Limb (tissue), 2 donors: ENCODE data around the gene CCL17.

ENCODE experiments used
- DNase-seq, 2 donors: peaks; one replicate each; pipeline ENCODE4 v3.0.0-alpha.2; 2016; ENCODE audit errors: extremely low spot score in 2 of 2

The CCL17 gene

DNA sequence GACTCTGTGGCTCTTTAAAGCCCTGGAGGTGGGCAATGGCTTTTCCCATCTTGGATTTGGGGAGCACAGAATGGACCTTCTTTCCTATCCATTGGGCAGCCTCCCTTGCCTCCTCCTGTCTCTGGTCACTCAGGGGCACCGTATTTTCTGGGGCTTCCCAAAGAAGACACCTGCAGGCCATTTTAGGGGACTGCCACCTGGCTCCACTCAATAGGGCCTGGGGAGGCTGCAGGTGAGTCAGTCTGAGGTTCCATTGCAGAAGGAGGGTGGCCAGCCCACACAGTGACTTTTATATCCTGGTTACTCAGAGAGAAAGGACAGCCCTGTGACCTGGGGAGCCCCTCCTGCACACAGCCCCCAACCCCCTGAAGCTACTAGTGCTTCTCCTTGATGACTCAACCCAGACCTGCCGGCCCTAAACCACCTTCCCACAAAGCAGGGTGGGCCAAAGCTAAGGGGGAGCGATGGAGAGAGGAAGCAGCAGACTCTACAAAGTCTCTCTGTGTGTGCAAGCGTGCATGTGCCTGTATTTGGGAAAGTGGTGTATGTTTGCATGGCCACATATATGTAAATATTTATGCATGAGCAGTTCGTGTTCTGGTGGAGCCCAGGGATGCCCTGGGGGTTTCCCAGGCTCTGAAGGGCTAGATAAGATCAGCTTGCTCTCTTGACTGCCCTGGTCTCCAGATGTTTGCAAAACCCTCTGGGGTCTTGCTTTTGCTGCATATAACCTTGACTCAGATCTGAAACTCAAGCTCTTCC is 27.3 kb upstream of the CCL17 start:
- no peak for DNase-seq

DNA sequence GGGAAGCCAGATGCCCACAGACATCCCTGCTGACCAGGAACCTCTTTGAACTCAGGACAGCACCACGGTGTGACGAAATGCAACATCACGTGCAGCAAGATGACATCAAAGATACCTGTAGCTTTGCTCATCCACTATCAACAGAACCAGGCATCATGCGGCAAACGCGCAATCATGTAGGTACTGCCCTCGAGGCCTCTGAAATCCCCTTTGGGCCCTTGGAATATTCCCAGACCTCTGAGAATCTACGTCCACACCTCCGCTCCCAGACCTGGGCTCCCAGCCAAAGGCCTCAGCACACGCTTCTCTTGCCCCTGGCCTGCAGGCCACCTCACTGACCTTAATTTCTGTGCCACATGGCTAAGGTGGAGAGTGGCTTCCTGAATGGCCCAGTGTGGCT is 25.0 kb upstream of the CCL17 start:
- no peak for DNase-seq

DNA sequence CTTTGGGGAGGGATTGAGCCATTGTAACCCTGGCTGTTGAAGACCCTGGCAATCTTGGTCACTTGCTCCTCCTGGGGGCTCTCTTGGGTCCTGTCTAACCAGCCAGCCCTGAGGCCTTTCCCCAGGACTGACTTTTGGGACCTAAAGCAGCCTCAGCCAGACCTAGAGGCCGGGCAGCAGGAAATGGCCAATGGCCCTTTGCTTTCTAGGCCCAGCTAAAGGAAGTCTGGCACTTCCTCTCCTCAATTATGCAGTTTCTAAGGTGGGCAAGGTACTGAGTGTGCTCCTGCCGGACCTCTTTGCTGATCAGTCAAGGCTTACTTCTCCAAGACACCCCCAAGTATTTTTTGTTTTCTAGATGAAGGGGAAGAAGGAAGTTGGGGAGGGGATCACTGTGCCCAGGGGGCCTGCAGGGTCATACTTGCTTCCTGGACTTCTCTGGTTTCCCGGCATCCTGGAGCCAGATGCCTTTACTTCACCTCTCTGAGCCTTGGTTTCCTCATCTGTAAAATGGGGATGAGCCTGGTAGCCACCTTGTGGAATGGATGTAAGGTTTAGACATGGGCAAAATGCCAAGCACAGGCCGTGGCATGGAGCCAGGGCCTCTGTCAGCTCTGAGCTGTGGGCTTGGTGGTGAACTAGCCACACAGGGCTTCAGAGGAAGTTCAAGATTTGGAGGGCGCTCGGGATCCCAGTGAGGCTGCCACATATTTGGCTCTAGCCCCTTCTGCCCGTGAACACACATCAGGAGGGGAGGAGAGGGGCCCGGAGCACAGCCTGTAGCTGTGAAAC is 23.7 kb upstream of the CCL17 start:
- no peak for DNase-seq

DNA sequence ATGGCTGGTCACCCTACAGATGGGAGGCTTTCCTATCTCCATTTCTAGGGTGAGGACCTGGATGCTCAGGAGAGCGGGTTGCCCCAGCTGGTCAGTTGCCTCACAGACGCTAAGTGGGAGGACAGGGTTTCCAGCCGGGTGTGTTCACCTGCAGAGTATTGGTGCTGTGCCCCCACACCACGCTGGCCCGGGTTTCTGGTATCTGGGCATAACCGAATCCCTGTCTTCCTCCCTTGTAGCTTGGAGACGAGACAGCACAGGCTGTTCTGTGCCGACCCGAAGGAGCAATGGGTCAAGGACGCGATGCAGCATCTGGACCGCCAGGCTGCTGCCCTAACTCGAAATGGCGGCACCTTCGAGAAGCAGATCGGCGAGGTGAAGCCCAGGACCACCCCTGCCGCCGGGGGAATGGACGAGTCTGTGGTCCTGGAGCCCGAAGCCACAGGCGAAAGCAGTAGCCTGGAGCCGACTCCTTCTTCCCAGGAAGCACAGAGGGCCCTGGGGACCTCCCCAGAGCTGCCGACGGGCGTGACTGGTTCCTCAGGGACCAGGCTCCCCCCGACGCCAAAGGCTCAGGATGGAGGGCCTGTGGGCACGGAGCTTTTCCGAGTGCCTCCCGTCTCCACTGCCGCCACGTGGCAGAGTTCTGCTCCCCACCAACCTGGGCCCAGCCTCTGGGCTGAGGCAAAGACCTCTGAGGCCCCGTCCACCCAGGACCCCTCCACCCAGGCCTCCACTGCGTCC is 22.6 kb upstream of the CCL17 start:
- no peak for DNase-seq

DNA sequence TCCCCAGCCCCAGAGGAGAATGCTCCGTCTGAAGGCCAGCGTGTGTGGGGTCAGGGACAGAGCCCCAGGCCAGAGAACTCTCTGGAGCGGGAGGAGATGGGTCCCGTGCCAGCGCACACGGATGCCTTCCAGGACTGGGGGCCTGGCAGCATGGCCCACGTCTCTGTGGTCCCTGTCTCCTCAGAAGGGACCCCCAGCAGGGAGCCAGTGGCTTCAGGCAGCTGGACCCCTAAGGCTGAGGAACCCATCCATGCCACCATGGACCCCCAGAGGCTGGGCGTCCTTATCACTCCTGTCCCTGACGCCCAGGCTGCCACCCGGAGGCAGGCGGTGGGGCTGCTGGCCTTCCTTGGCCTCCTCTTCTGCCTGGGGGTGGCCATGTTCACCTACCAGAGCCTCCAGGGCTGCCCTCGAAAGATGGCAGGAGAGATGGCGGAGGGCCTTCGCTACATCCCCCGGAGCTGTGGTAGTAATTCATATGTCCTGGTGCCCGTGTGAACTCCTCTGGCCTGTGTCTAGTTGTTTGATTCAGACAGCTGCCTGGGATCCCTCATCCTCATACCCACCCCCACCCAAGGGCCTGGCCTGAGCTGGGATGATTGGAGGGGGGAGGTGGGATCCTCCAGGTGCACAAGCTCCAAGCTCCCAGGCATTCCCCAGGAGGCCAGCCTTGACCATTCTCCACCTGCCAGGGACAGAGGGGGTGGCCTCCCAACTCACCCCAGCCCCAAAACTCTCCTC is 21.9 kb upstream of the CCL17 start:
- DNase-seq: no peak

DNA sequence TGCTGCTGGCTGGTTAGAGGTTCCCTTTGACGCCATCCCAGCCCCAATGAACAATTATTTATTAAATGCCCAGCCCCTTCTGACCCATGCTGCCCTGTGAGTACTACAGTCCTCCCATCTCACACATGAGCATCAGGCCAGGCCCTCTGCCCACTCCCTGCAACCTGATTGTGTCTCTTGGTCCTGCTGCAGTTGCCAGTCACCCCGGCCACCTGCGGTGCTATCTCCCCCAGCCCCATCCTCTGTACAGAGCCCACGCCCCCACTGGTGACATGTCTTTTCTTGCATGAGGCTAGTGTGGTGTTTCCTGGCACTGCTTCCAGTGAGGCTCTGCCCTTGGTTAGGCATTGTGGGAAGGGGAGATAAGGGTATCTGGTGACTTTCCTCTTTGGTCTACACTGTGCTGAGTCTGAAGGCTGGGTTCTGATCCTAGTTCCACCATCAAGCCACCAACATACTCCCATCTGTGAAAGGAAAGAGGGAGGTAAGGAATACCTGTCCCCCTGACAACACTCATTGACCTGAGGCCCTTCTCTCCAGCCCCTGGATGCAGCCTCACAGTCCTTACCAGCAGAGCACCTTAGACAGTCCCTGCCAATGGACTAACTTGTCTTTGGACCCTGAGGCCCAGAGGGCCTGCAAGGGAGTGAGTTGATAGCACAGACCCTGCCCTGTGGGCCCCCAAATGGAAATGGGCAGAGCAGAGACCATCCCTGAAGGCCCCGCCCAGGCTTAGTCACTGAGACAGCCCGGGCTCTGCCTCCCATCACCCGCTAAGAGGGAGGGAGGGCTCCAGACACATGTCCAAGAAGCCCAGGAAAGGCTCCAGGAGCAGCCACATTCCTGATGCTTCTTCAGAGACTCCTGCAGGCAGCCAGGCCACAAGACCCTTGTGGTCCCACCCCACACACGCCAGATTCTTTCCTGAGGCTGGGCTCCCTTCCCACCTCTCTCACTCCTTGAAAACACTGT is 21.0 kb upstream of the CCL17 start:
- no peak for DNase-seq

DNA sequence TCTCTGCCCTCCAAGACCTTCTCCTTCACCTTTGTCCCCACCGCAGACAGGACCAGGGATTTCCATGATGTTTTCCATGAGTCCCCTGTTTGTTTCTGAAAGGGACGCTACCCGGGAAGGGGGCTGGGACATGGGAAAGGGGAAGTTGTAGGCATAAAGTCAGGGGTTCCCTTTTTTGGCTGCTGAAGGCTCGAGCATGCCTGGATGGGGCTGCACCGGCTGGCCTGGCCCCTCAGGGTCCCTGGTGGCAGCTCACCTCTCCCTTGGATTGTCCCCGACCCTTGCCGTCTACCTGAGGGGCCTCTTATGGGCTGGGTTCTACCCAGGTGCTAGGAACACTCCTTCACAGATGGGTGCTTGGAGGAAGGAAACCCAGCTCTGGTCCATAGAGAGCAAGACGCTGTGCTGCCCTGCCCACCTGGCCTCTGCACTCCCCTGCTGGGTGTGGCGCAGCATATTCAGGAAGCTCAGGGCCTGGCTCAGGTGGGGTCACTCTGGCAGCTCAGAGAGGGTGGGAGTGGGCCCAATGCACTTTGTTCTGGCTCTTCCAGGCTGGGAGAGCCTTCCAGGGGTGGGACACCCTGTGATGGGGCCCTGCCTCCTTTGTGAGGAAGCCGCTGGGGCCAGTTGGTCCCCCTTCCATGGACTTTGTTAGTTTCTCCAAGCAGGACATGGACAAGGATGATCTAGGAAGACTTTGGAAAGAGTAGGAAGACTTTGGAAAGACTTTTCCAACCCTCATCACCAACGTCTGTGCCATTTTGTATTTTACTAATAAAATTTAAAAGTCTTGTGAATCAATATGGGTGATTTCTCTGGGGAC is 20.1 kb upstream of the CCL17 start:
- no peak for DNase-seq

DNA sequence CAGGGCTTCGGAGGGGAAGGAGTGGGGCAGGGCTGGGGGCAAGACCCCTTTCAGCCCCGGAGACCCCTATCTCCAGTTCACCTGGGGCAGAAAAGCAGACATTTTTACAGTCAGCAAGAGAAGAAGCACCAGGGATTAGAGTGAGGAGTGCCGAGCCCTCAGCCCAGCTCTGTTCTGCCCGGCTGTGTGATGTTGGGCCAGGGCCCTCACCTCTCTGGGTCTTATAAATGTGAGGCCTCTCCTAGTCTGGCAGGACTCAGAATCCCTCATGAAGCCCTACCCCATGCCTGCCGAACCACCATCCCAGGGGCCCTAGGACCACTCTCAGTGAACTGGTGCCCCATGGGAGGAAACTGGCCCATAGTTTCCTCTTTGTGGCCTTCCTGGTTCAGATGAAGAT is 19.5 kb upstream of the CCL17 start:
- no peak for DNase-seq

DNA sequence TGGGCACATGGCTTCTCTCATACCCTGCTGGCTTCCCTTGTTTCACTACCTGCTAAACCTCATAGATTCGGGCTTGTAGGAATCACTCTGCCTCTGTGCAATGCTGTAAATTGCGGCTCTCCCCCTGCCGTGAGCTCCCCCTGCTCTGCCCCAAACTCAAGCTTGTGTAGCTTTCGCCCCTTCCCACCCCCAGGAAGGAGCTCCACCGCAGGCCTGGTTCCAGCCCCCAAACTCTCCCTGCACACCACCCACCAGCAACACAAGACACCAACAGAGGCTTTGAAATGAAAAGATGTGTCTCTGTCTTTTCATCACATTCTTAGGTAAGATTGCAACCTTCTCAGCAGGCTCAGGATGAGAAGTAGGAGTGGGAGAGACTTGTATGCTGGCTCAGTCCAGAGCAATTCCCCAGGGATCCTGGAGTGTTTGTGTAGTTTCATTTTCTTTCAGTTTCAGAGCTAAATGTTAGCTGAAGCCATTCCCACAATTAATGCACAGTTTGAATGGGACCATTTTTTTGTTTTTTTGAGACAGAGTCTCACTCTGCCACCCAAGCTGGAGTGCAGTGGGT is 18.1 kb upstream of the CCL17 start:
- DNase-seq: no peak

DNA sequence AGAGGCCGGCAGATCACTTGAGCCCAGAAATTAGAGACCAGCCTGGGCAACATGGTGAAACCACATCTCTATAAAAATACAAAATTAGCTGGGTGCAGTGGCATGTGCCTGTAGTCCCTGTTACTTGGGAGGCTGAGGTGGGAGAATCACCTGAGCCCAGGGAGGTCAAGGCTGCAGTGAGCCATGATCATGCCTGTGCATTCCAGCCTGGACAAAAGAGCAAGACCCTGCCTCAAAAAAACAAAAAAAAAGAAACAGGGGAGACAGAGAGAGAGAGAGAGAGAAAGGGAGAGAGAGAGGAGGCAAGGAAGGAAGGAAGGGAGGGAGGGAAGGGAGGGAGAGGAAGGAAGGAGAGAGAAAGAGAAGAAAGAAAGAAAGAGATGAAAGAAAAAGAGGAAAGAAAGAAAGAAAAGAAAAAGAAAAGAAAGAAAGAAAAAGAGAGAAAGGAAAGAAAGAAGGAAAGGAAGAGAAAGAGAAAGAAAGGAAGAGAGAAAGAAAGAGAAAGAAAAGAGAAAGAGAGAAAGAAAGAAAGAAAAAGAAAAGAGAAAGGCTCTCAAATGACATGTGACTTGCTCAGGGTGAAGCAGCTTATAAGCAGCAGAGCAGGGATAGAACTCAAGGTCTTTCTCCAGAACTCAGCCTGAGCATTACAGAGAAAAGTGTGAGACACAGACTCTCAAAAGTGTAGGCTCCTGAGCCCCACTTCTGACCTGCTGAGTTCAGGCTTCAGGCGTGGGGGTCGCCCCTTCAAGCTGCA is 16.8 kb upstream of the CCL17 start:
- no peak for DNase-seq

DNA sequence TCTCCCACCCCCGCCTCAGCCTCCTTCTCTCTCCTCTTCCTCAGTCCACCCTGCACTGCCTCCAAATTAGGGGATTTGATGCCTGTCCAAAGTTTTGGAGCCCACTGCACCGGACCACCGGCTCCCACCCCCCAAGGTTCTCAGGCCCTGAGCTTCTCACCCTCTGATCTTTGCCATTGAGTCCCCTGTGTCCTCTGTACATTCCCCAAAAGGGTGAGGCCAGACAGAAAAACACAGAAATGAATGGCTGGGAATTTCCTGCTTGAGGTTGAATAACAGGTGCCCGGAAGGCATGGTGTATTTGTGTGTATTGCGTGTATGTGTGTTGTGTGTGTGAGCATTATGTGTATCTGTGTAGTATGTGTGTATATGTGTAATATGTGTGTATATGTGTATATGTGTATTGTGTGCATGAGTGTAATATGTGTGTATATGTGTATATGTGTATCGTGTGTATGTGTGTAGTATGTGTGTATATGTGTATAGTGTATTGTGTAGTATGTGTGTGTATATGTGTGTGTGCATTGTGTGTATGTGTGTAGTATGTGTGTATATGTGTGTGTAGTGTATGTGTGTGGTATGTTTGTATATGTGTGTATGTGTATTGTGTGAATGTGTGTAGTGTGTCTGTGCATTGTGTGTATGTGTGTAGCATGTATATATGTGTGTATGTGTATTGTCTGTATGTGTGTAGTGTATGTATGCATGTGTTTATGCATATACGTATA is 16.0 kb upstream of the CCL17 start:
- no peak for DNase-seq

DNA sequence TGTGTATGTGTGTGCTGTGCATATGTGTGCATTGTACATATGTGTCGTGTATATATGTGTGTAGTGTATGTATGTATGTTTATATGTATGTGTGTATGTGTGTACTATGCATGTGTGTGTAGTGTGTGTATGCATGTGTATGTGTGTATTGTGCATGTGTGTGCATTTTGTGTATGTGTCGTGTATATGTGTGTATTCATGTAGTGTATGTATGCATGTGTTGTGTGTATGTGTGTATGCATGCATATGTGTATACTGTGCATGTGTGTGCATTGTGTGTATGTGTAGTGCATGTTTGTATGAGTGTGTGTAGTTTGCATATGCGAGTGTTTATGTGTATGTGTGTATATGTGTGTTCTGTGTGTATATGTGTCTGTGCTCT is 15.5 kb upstream of the CCL17 start:
- DNase-seq: no peak

DNA sequence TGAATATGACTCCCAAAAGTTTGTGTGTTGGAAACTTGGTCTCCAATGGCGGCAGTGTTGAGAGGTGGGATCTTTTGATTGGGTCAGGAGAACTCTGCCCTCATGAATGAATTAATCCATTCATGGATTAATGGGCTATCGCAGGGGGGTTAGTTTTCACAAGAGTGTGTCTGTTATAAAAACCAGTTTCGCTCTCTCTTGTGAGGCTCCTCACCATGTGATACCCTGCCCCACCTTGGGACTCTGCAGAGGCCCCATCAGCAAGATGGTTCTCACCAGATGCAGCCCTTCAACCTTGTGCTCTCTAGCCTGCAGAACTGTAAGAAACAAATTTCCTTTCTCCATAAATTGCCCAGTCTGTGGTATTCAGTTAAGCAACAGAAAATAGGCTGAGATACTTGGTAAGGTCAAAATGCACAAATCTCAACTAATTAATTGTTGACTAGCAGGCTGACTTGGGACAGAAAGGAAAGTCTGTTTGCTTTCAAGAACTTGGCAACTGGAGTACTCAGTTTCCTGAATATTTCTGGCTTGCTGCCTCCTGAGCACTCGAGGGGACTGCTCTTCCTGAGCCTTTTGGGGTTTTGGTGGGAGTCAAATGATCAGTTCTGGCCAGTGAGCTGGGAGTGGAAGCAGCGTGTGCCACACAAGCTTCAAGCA is 13.8 kb upstream of the CCL17 start:
- no peak for DNase-seq

DNA sequence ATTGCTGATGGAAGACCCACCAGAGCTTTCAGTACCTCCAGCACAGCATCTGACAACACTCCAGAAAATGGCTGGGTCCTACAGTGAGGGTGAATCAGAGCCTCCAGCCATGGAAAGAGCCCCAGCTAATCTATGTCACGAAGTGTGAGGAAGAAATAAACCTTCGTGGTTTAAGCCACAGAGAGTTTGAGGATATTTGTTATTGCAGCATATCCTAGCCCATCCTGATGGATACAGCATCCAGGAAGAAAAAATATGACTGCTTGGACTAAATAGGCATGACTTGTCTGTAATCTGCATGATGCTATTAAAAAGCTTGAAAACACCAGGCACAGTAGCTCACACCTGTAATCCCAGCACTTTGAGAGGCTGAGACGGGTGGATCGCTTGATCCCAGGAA is 13.3 kb upstream of the CCL17 start:
- DNase-seq: no peak

DNA sequence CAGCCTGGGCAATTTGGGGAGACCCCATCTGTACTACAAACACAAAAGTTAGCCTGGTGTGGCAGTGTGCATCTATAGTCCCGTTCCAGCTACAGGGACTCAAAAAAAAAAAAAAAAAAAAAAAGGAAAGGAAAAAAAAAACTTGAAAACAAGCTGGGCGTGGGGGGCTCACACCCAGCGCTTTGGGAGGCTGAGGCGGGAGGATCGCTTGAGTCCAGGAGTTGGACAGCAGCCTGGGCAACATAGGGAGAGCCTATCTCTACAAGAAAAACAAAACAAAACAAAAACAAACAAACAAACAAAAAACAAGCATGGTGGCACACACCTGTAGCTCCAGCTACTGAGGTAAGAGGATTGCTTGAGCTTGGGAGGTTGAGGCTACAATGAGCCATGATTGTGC is 12.9 kb upstream of the CCL17 start:
- no peak for DNase-seq

DNA sequence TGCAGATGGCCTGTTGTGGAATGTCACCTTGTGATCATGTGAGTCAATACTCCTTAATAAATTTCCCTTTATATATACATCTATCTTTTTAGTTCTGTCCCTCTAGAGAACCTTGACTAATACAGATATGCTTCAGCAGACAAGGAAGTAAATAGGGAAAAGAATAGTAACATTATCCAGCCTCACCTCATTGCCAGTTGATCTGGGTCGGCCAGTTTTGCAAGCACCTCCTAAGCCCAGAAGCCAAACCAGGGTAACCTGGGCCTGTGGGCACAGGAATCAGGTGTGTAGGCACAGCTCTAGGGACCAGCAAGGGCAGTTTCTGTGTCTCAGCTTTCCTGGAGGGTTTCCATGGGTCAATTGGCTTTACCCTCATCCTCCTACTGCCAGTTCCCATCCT is 11.9 kb upstream of the CCL17 start:
- DNase-seq: no peak

DNA sequence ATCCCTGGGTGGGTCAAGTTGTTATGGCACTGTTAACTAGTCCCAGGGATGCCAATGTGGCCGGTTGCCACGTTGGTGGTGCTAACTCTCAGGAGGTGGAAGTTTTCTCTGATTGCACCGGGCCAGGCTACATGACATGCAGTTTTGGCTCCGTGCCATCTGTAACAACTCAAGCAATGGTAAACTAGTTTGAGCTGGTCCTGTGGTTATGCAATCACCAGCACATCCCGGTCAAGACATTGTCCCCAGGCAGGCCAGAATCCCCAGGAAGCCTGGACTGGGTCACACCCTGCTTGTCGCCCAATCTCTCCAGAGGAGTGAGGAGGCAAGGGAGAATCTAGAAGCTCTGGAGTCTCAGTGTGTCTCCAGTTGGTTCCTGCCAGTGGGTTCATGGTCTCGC is 10.1 kb upstream of the CCL17 start:
- DNase-seq: no peak
